PFSK-1 (cell line): ENCODE data around the gene KCNQ2.

Source experiments
- FOXP2 ChIP-seq: optimal IDR thresholded peaks from 2 replicates; pipeline ENCODE3; 2011; ENCODE audit warnings: borderline replicate concordance, control low read depth, inconsistent platforms; ENCODE audit not compliant: insufficient read depth; ENCODE audit errors: extremely low read length, extremely low read depth
- POLR2AphosphoS5 ChIP-seq: IDR thresholded peaks from 2 replicates; pipeline ENCODE4 v1.6.1; 2012; ENCODE audit warnings: low read depth, mild to moderate bottlenecking, control low read depth, low read length, moderate library complexity
- REST ChIP-seq, 2 experiments: IDR thresholded peaks; 2 replicates each; pipeline versions ENCODE4 v1.6.1 to v1.8.0; 2011 to 2012; ENCODE audit warnings: low read depth in 2 of 2, low read length in 2 of 2, control low read depth in 1 of 2, inconsistent platforms in 1 of 2, mild to moderate bottlenecking in 1 of 2, moderate library complexity in 1 of 2; ENCODE audit not compliant: insufficient read depth in 1 of 2
- SIN3A ChIP-seq: IDR thresholded peaks from 2 replicates; pipeline ENCODE4 v1.6.1; 2012; ENCODE audit warnings: mild to moderate bottlenecking, low read length, moderate library complexity, borderline replicate concordance; ENCODE audit not compliant: insufficient read depth
- TAF1 ChIP-seq: IDR thresholded peaks from 2 replicates; pipeline ENCODE4 v1.6.1; 2012; ENCODE audit warnings: low read length, control low read depth, borderline replicate concordance; ENCODE audit not compliant: insufficient read depth

DNA sequence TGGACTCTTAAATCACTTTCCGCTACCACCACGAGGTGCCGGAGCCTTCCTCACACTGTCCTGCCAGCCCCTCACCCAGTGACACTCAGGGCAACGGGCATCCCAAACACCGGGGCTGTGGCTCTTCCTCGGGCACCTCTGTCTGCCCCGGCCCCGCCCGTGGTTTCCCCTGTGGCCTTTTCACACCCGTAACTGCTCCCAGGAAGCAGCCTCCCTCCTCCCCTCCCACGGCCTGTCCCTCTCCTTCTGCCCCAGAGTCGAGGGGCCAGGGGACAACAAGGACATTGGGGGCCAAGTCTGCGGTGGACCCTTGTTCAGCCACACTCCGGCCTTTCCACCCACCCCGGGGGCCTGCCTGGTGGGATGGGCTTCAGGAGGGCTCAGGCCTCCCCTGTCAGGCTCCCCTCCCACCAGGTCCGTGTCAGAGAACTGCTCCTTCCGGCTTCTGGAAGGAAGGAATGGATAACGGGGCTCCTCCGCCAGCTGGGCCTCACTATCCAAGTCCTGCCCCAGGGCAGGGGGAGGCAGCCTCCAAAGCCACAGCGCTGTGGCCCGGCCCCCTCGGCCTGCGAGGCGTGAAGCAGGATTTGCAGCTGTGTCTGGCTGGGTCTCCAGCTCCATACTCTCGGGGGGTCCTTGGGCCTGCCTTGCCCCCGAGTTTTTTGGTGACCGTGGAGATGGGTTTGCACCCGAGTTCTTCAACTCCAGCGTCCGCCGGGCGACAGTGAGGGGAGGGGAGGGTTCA lies 56.6 kb downstream of the KCNQ2 start:
- TF ChIP-seq POLR2AphosphoS5: no peak
- no peak for TF ChIP-seq REST (IDR thresholded peaks at IDR 0.05; ENCODE audit: insufficient read depth in 1 of 2, low read depth in 2 of 2, low read length in 2 of 2)
- no peak for TF ChIP-seq TAF1
- no peak for TF ChIP-seq SIN3A
- TF ChIP-seq FOXP2: no peak
